HG02885 (cell line): Measurements from ENCODE around the gene CSKMT.

Experiments used
- ATAC-seq: cut with Tn5 transposase; IDR thresholded peaks from one replicate; pipeline ENCODE4 v1.9.1; 2021; ENCODE audit warnings: mild to moderate bottlenecking; ENCODE audit not compliant: unreplicated experiment, poor library complexity

The CSKMT gene

DNA sequence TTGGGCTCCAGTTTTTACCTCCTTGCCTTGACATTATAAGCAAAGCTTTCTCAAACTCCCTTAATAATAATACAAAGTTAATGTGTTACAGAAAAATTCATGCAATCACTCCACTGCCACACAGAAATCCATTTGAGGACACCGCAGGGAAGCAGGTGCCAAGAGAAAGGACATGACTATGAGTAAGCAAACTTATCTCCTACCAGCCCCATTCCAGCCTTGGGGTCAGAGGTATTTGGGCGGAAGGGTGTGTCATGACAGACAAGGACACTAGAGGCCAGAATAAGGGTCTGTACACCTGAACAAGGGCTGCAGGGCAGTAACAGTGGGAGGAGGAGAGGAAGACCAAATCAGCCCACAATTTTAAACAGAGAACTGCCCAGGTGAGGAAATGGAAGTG, 48.2 kb downstream of the CSKMT start:
- no peak for ATAC-seq

GRCh38 chr11:62715150-62716130, 50.3 kb downstream of the CSKMT start:
- ATAC-seq, result no peak

- no peak for ATAC-seq
These were observed 51.1 kb downstream of the CSKMT start for GRCh38 chr11:62716206-62716605.

DNA sequence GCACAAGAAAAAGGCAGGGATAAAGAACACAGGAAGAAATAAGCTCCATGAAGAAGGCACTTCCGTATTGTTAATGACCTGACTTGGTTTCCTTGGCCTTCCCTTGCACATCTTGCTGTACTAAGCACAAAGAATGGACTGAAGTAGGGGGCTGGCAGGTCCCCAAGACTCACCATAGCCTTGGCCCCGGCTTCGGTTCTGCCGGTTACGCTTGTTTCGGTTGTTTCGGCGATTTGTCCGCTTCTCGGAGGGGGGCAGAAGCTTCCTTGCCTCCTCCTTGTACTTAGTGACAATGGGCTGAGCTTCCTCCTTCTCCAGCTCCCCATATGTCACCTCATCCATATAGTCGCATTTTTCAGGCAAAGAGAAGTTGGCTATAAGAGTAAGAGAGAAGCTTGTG, 51.7 kb downstream of the CSKMT start:
- no peak for ATAC-seq
